Upper lobe of left lung (tissue), 6 donors: ENCODE measurements around the gene FBLIM1. TPM values are rescaled to one million over a fixed set of nuclear protein-coding genes. Genes with fewer than 3 reads are reported as not detected.

Experiments
- ATAC-seq, 2 donors: fragments of 200-7000 bp; cut with Tn5 transposase; one replicate each; pipeline ENCODE4 v1.9.1; 2022; ENCODE audit warnings: mild to moderate bottlenecking in 2 of 2, moderate library complexity in 2 of 2; ENCODE audit not compliant: low FRiP score in 2 of 2
- DNase-seq, 2 donors: peaks; one replicate each; pipeline ENCODE4 v3.0.0-alpha.2; 2019 to 2020
- H3K27ac ChIP-seq, 4 donors: fragments of 200-600 bp; sonication (generic); one replicate each; pipeline ENCODE4 v1.5.1; 2016 to 2019
- H3K27me3 ChIP-seq, 4 donors: fragments of 200-600 bp; sonication (generic); one replicate each; pipeline ENCODE4 v1.5.1; 2017 to 2019
- H3K36me3 ChIP-seq, 4 donors: fragments of 200-600 bp; sonication (generic); one replicate each; pipeline ENCODE4 v1.5.1; 2016 to 2019
- H3K4me1 ChIP-seq, 4 donors: fragments of 200-600 bp; sonication (generic); one replicate each; pipeline ENCODE4 v1.5.1; 2018 to 2019
- H3K4me3 ChIP-seq, 4 donors: fragments of 200-600 bp; sonication (generic); one replicate each; pipeline ENCODE4 v1.5.1; 2017 to 2019; ENCODE audit warnings: mild to moderate bottlenecking in 2 of 4, moderate library complexity in 1 of 4
- H3K9me3 ChIP-seq, 4 donors: fragments of 200-600 bp; sonication (generic); one replicate each; pipeline ENCODE4 v1.5.1; 2018 to 2019
- CTCF ChIP-seq, 6 experiments: fragments of 450-650 bp in 4 of 6; fragments of 200-600 bp in 2 of 6; sonication (generic) in 2 of 6; IDR thresholded peaks; one replicate each; pipeline ENCODE4 v1.5.1; 2016 to 2019; ENCODE audit warnings: antibody characterized with exemption in 6 of 6
- EP300 ChIP-seq, 4 donors: sonication (generic); formaldehyde crosslinking; IDR thresholded peaks; one replicate each; pipeline ENCODE4 v1.5.1; 2017; ENCODE audit warnings: antibody characterized with exemption in 4 of 4, control low read depth in 2 of 4
- POLR2A ChIP-seq, 4 donors: fragments of 450-650 bp; IDR thresholded peaks; one replicate each; pipeline ENCODE4 v1.5.1; 2016 to 2017; ENCODE audit warnings: antibody characterized with exemption in 4 of 4, mild to moderate bottlenecking in 2 of 4
- POLR2AphosphoS5 ChIP-seq, 2 donors: sonication (generic); formaldehyde crosslinking; IDR thresholded peaks; one replicate each; pipeline ENCODE4 v1.5.1; 2017; ENCODE audit warnings: antibody characterized with exemption in 2 of 2
- WGBS, 2 donors: methylation state at CpG; one replicate each; pipeline ENCODE4 v1.1.5; 2017 to 2018; 5-methylcytosine and 5-hydroxymethylcytosine counted together
- total RNA-seq, 6 donors: library from RNA; depleted of rRNA in 4 of 6; stranded (reverse); fragments of >200 nt in 4 of 6; gene quantifications; one replicate each; pipeline versions ENCODE4 v1.1.0 to v1.2.1, GENCODE V29; 2016 to 2021
- donor health status: DM: no; HTN: no; CAD: no; lungs with moderate emphysema.
- donor health status: DM: no; HTN: yes; CAD: no; lungs with severe emphysema.

FBLIM1 gene
- total RNA-seq, 6 donors from 2014 or later = 11.2 to 51.3 (median 35.1) TPM

- WGBS, 2 donors = 92 to 94% methylated on average over 6 to 15 of the region's 15 CpGs
- TF ChIP-seq EP300 (IDR thresholded peaks at IDR 0.05) = no peak
- H3K9me3 ChIP-seq = no peaks in the 10 kb centered on the region
Measured at GRCh38 chr1:15738416-15739113, 20.0 kb upstream of the FBLIM1 start.

DNA sequence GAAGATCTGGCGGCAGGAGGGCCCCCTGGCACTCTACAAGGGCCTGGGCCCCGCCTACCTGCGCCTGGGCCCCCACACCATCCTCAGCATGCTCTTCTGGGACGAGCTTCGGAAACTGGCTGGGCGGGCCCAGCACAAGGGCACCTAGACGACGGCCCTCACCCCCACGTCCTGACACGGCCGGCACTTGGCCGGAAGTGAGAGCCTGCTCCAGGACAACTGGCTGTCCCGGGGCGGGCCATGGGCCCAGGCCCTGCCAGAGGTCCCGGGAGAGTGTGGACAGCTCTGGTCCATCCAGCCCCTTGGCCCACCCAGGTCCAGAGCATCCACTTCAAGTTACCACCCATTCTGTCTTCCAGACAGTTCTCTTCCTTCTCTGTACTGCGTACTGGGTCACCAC, 19.3 kb upstream of the FBLIM1 start:
- Histone ChIP-seq H3K36me3 (peaks cover 0 to 11% (median 4%) of the 10 kb centered on the region in 4 donors), H3K27me3 (no peaks in the 10 kb centered on the region), H3K4me3 (no peak overlapping the region), H3K27ac (peak overlapping the region in 1 of 4 donors; percentile 11), H3K9me3 (no peaks in the 10 kb centered on the region), H3K4me1 (peaks cover 22 to 42% (median 30%) of the 10 kb centered on the region in 4 donors)
- ATAC-seq (no peak), DNase-seq (peak in 1 of 2 donors; percentile 78)
- no peak for TF ChIP-seq POLR2AphosphoS5 (IDR thresholded peaks at IDR 0.05)
- TF ChIP-seq EP300 (IDR thresholded peaks at IDR 0.05) = no peak
- TF ChIP-seq POLR2A (IDR thresholded peaks at IDR 0.05) = no peak
- no peak for TF ChIP-seq CTCF (IDR thresholded peaks at IDR 0.05)
- WGBS, 2 donors = 61 to 71% methylated on average over 5 to 8 of the region's 16 CpGs

More at GRCh38 chr1:15738416-15739113, 20.0 kb upstream of the FBLIM1 start:
- Histone ChIP-seq H3K27ac (peak overlapping the region in 1 of 4 donors; percentile 11), H3K4me3 (no peak overlapping the region), H3K36me3 (peaks cover 0 to 18% (median 11%) of the 10 kb centered on the region in 4 donors), H3K27me3 (no peaks in the 10 kb centered on the region), H3K4me1 (peaks cover 22 to 44% (median 30%) of the 10 kb centered on the region in 4 donors)
- ATAC-seq (no peak), DNase-seq (peak in 1 of 2 donors; percentile 60)

- TF ChIP-seq POLR2AphosphoS5 (IDR thresholded peaks at IDR 0.05) = no peak
- TF ChIP-seq EP300 (IDR thresholded peaks at IDR 0.05) = no peak
- TF ChIP-seq POLR2A (IDR thresholded peaks at IDR 0.05) = no peak
- TF ChIP-seq CTCF (IDR thresholded peaks at IDR 0.05) = no peak
- peaks cover 22 to 37% (median 29%) of the 10 kb centered on the region in 4 donors for H3K4me1 ChIP-seq
- no peaks in the 10 kb centered on the region for H3K27me3 ChIP-seq
- WGBS, 2 donors = 88 to 100% methylated on average over 5 to 7 of the region's 7 CpGs
- H3K9me3 ChIP-seq = no peaks in the 10 kb centered on the region
- DNase-seq (no peak), ATAC-seq (no peak)
- H3K36me3 ChIP-seq = peaks cover 0 to 6% (median 2%) of the 10 kb centered on the region in 4 donors
- H3K27ac ChIP-seq = no peak overlapping the region
- no peak overlapping the region for H3K4me3 ChIP-seq
Measured at GRCh38 chr1:15739745-15740144, 18.9 kb upstream of the FBLIM1 start.

- H3K36me3 ChIP-seq = peaks cover 0 to 3% (median 0%) of the 10 kb centered on the region in 4 donors
- no peak overlapping the region for H3K27ac ChIP-seq
- peak; percentile 85 to 86 for DNase-seq
- no peak overlapping the region for H3K4me3 ChIP-seq
- ATAC-seq = peak; percentile 69 to 83
- peaks cover 8 to 23% (median 18%) of the 10 kb centered on the region in 4 donors for H3K4me1 ChIP-seq
- peak in 1 of 2 donors; percentile 42 for TF ChIP-seq POLR2AphosphoS5 (IDR thresholded peaks at IDR 0.05)
- no peak for TF ChIP-seq POLR2A (IDR thresholded peaks at IDR 0.05)
- TF ChIP-seq EP300 (IDR thresholded peaks at IDR 0.05) = no peak
- peak; percentile 76 to 93 (median 85) for TF ChIP-seq CTCF (IDR thresholded peaks at IDR 0.05)
- 50 to 60% methylated on average over 19 to 21 of the region's 27 CpGs for WGBS, 2 donors
- no peaks in the 10 kb centered on the region for H3K27me3 ChIP-seq
- H3K9me3 ChIP-seq = no peaks in the 10 kb centered on the region
Measured at GRCh38 chr1:15740924-15741850, 17.4 kb upstream of the FBLIM1 start.

DNA sequence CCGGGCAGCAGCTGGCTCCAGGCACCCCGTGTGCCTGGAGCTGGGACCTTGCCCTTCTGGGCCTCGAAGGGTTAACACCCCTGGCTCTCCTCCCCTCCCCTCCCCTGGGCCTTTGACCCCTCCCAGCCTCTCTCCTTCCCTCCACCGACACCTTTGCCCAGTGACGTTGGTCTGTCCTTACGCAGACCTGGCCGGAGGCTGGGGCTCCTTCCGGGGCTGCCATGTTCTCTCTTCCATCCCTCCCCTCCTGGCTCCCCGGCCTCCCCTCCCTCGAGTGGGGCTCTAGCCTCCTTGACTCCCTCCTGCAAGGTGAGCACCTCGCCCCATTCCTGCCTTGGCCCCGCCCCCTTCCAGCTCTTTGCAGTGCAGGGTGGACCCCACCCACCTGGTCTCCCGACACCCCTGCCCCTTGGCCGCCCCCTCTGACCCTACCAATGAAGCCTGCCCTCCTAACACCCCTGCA, 16.2 kb upstream of the FBLIM1 start, which contains the start of gene TMEM82:
Gene TMEM82 (plus strand): TSS at position 161 of the 463 bp plus-strand sequence. CDS start 61 bp downstream, at position 222.
- ATAC-seq (no peak), DNase-seq (no peak)
- TF ChIP-seq POLR2A (IDR thresholded peaks at IDR 0.05) (no peak), CTCF (IDR thresholded peaks at IDR 0.05) (no peak), POLR2AphosphoS5 (IDR thresholded peaks at IDR 0.05) (no peak)
- no peak within 1 kb of the TSS for H3K4me3 ChIP-seq
- no peaks in the 10 kb centered on the region for H3K27me3 ChIP-seq
- peaks cover 0 to 3% (median 0%) of the 10 kb centered on the region in 4 donors for H3K36me3 ChIP-seq
- peaks cover 2 to 13% (median 7%) of the 10 kb centered on the region in 4 donors for H3K4me1 ChIP-seq
- H3K9me3 ChIP-seq = no peaks in the 10 kb centered on the region
- WGBS, 2 donors = 37 to 50% methylated on average over 11 to 12 of the region's 14 CpGs
- H3K27ac ChIP-seq = no peak within 1 kb of the TSS
